ENCODE measurements around the gene KCNQ5.
"Not testable (repeated sequence)": the region's sequence is repeated elsewhere in the genome, so short reads cannot be mapped to it uniquely, and the experiment has no call there.

- not testable (repeated sequence) for TF ChIP-seq POLR2A, CTCF, EP300 (IDR thresholded peaks at IDR 0.05)
Observed at GRCh38 chr6:73193302-73193701, 571.4 kb downstream of the KCNQ5 start.
